IMR-90 (cell line): ENCODE data around the gene PLAC9. TPM values are rescaled to one million over a fixed set of nuclear protein-coding genes. Genes with fewer than 3 reads are reported as not detected.

Experiments
- ATAC-seq: fragments of 200-7000 bp; cut with Tn5 transposase; 2 replicates; pipeline ENCODE4 v1.9.1; 2020; ENCODE audit warnings: low read depth, mild to moderate bottlenecking, moderate library complexity
- BruUV-seq: library from RNA; stranded (reverse); fragments of 400-500 nt; replicated peaks from 2 replicates; lab custom pipeline; 2021; lab: Mats Ljungman, UMichigan
- CTCF ChIA-PET: fragments of 300-600 bp; formaldehyde crosslinking; extraction: SDS; loops from one replicate; lab custom pipeline; 2021; ENCODE audit warnings: antibody characterized with exemption; lab: Yijun Ruan, JAX
- POLR2A ChIA-PET: fragments of 300-600 bp; sonication (Branson Sonifier 250); formaldehyde crosslinking; loops from one replicate; lab custom pipeline; 2022; ENCODE audit warnings: antibody characterized with exemption; ENCODE audit not compliant: unreplicated experiment; lab: Charles Lee
- DNase-seq: peaks from one replicate; pipeline ENCODE4 v3.0.0; 2013
- H2AFZ ChIP-seq: replicated peaks from 2 replicates; pipeline ENCODE3; 2013; ENCODE audit warnings: low read length, mild to moderate bottlenecking; ENCODE audit not compliant: poor library complexity
- H2AK5ac ChIP-seq: 2 replicates; pipeline ENCODE4 v1.6.1; 2013; ENCODE audit warnings: low read depth, low read length, inconsistent platforms
- H2AK9ac ChIP-seq: replicated peaks from 2 replicates; pipeline ENCODE3; 2013; ENCODE audit warnings: mild to moderate bottlenecking, low read depth, low read length, moderate library complexity; ENCODE audit not compliant: poor library complexity
- H2BK120ac ChIP-seq: 2 replicates; pipeline ENCODE4 v1.6.1; 2013; ENCODE audit warnings: low read depth, low read length, inconsistent platforms
- H2BK15ac ChIP-seq: 3 replicates; pipeline ENCODE4 v1.6.1; 2013; ENCODE audit warnings: low read depth, low read length, inconsistent platforms
- H2BK20ac ChIP-seq: 2 replicates; pipeline ENCODE4 v1.6.1; 2013; ENCODE audit warnings: low read depth, mild to moderate bottlenecking, inconsistent platforms, low read length, moderate library complexity
- H2BK5ac ChIP-seq: 2 replicates; pipeline ENCODE4 v1.6.1; 2013; ENCODE audit warnings: mild to moderate bottlenecking, low read depth, low read length, inconsistent platforms; ENCODE audit not compliant: poor library complexity, severe bottlenecking
- H3K14ac ChIP-seq: replicated peaks from 2 replicates; pipeline ENCODE4 v1.6.1; 2013; ENCODE audit warnings: low read depth, low read length, inconsistent platforms
- H3K18ac ChIP-seq: 2 replicates; pipeline ENCODE4 v1.6.1; 2013; ENCODE audit warnings: low read depth, low read length, control low read depth
- H3K23ac ChIP-seq: 2 replicates; pipeline ENCODE4 v1.6.1; 2013; ENCODE audit warnings: low read depth, low read length, inconsistent platforms
- H3K27ac ChIP-seq: 2 replicates; pipeline ENCODE4 v1.5.1; 2013; ENCODE audit warnings: mild to moderate bottlenecking, control low read depth, low read length; ENCODE audit not compliant: insufficient read depth
- H3K27me3 ChIP-seq: 2 replicates; pipeline ENCODE4 v1.6.1; 2013; ENCODE audit warnings: low read length; ENCODE audit not compliant: control insufficient read depth, insufficient read depth
- H3K36me3 ChIP-seq: 2 replicates; pipeline ENCODE4 v1.6.1; 2013; ENCODE audit warnings: low read length, mixed read lengths; ENCODE audit not compliant: control insufficient read depth, insufficient read depth
- H3K4ac ChIP-seq: 2 replicates; pipeline ENCODE4 v1.6.1; 2013; ENCODE audit warnings: low read depth, low read length, inconsistent platforms
- H3K4me1 ChIP-seq: 2 replicates; pipeline ENCODE4 v1.6.1; 2013; ENCODE audit warnings: low read length, mixed read lengths; ENCODE audit not compliant: control insufficient read depth, insufficient read depth
- H3K4me2 ChIP-seq: 2 replicates; pipeline ENCODE4 v1.6.1; 2013; ENCODE audit warnings: low read depth, mild to moderate bottlenecking, control low read depth, low read length, moderate library complexity
- H3K4me3 ChIP-seq: 2 replicates; pipeline ENCODE4 v1.5.1; 2013; ENCODE audit warnings: low read depth, mild to moderate bottlenecking, control low read depth, low read length, moderate library complexity; ENCODE audit not compliant: insufficient read depth
- H3K56ac ChIP-seq: 2 replicates; pipeline ENCODE4 v1.6.1; 2013; ENCODE audit warnings: low read length, inconsistent platforms; ENCODE audit not compliant: insufficient read depth; ENCODE audit errors: extremely low read depth
- H3K79me1 ChIP-seq, 2 experiments: 2 replicates each; pipeline ENCODE4 v1.6.1; 2013; ENCODE audit warnings: low read length in 2 of 2, inconsistent platforms in 1 of 2, low read depth in 1 of 2
- H3K9ac ChIP-seq: 2 replicates; pipeline ENCODE4 v1.6.1; 2013; ENCODE audit warnings: low read depth, low read length, control low read depth
- H3K9me1 ChIP-seq: 2 replicates; pipeline ENCODE4 v1.6.1; 2013; ENCODE audit warnings: low read length, inconsistent platforms; ENCODE audit not compliant: insufficient read depth
- H3K9me3 ChIP-seq: 2 replicates; pipeline ENCODE4 v1.6.1; 2013; ENCODE audit warnings: low read length; ENCODE audit not compliant: control insufficient read depth, insufficient read depth
- H4K20me1 ChIP-seq: 2 replicates; pipeline ENCODE4 v1.6.1; 2013; ENCODE audit warnings: low read length, inconsistent platforms; ENCODE audit not compliant: insufficient read depth
- H4K5ac ChIP-seq: 2 replicates; pipeline ENCODE4 v1.6.1; 2013; ENCODE audit warnings: mild to moderate bottlenecking, low read depth, low read length, control low read depth
- H4K8ac ChIP-seq, 2 experiments: 2 replicates each; pipeline ENCODE4 v1.6.1; 2013; ENCODE audit warnings: low read depth in 2 of 2, low read length in 2 of 2, control low read depth in 1 of 2, inconsistent platforms in 1 of 2
- H4K91ac ChIP-seq: 2 replicates; pipeline ENCODE4 v1.6.1; 2013; ENCODE audit warnings: low read depth, low read length, inconsistent platforms; ENCODE audit not compliant: insufficient read depth
- NFE2L2 ChIP-seq: fragments of 150-350 bp; IDR thresholded peaks from 2 replicates; pipeline ENCODE4 v1.6.1; 2016; ENCODE audit warnings: low read depth, mild to moderate bottlenecking, low read length
- POLR2A ChIP-seq: IDR thresholded peaks from 2 replicates; pipeline ENCODE4 v1.6.1; 2012; ENCODE audit warnings: mild to moderate bottlenecking, low read depth, low read length
- WGBS, 2 experiments: methylation state at CpG; one replicate each; pipeline versions ENCODE4 v1.1.5 to v1.1.7; 2013; ENCODE audit warnings: missing lambda C conversion rate in 2 of 2; ENCODE audit not compliant: insufficient read length in 1 of 2; ENCODE audit errors: extremely low coverage in 2 of 2; 5-methylcytosine and 5-hydroxymethylcytosine counted together
- dilution Hi-C: fragments of 300-500 bp; cut with HindIII; formaldehyde crosslinking; loops from one replicate; pipeline ENCODE4 v1.14.3; 2018; ENCODE audit warnings: low sequenced_read_pairs; ENCODE audit not compliant: unreplicated experiment
- in situ Hi-C: fragments of 300-500 bp; cut with MboI; formaldehyde crosslinking; loops from 3 replicates; pipeline ENCODE4 v1.14.3; 2019; ENCODE audit warnings: low sequenced_read_pairs, inconsistent platforms, mixed read lengths
- intact Hi-C: fragments of 100-400 bp; cut with micrococcal nuclease; formaldehyde crosslinking; loops from 2 replicates; pipeline ENCODE4 v1.10.0; 2022
- polyA plus RNA-seq, 3 experiments: library from polyadenylated mRNA; depleted of rRNA; stranded (reverse); fragments of >200 nt; gene quantifications; 2 replicates each; pipeline ENCODE4 v1.2.3, GENCODE V29; 2012; ENCODE audit warnings: low replicate concordance in 1 of 3
- total RNA-seq: library from RNA; depleted of rRNA; stranded (reverse); fragments of >200 nt; gene quantifications from 2 replicates; pipeline ENCODE4 v1.2.3, GENCODE V29; 2012

Gene PLAC9
- total and polyA plus RNA-seq, 2 of the 4 experiments (the other 2 are of a cell fraction), result 1.6 to 12.2 TPM

GRCh38 chr10:80152820-80153219 is 20.3 kb downstream of the PLAC9 start:
- DNase-seq (no peak), ATAC-seq (no peak)
- no CpG with 5 or more reads among the region's 6 CpGs for WGBS, 2 experiments
- Histone ChIP-seq H3K36me3 (peaks cover 44% of the 10 kb centered on the region), H2BK120ac (no peak overlapping the region), H3K4me1 (peaks cover 28% of the 10 kb centered on the region), H3K9me3 (no peaks in the 10 kb centered on the region), H4K20me1 (peaks cover 13% of the 10 kb centered on the region), H3K4me3 (no peak overlapping the region), H3K23ac (no peak overlapping the region), H3K56ac (no peak overlapping the region), H3K4me2 (no peak overlapping the region), H3K4ac (no peak overlapping the region), H3K18ac (no peak overlapping the region), H4K5ac (no peak overlapping the region), H3K14ac (no peak overlapping the region), H2BK20ac (no peak overlapping the region), H3K9me1 (peaks cover 45% of the 10 kb centered on the region), H3K9ac (no peak overlapping the region), H3K27me3 (no peaks in the 10 kb centered on the region), H4K91ac (no peak overlapping the region), H2AFZ (no peak overlapping the region), H2AK9ac (peak overlapping the region; percentile 34), H4K8ac (peak overlapping the region in 1 of 2 experiments; percentile 9; a peak in 1 of 4 replicates), H2AK5ac (peak overlapping the region; percentile 16; the same call in 1 of the 2 replicates), H2BK5ac (no peak overlapping the region), H2BK15ac (no peak overlapping the region), H3K27ac (no peak overlapping the region), H3K79me1 (peaks cover 30 to 58% of the 10 kb centered on the region in 2 experiments)
- TF ChIP-seq POLR2A (no peak), NFE2L2 (peak; percentile 62; the same call in 1 of the 2 replicates)
- POLR2A ChIA-PET, result no interaction called here
- BruUV-seq, result no TSS peak
- intact Hi-C loops, result no loop called here
- CTCF ChIA-PET, result interaction anchor here (1.4 kb wide), 1 partner anchor 70 kb away, joined by 3 read pairs; no protein-coding TSS in a partner anchor
- dilution Hi-C loops, result no loop called here
- in situ Hi-C loops, result loop anchor here (10.0 to 25.0 kb wide), 2 partner anchors 52 to 309 kb away; partner anchors contain the start of genes ANXA11 and TSPAN14
